Measurements from ENCODE around the gene SERPINI1.
"Not testable (repeated sequence)": the region's sequence is repeated elsewhere in the genome, so short reads cannot be mapped to it uniquely, and the experiment has no call there.

The SERPINI1 gene

GRCh38 chr3:167827588-167827987 lies 92.1 kb downstream of the SERPINI1 start:
- not testable (repeated sequence) for H3K27me3 ChIP-seq (ENCODE audit: control insufficient read depth, insufficient read depth, low read length); H3K27ac ChIP-seq (ENCODE audit: low read depth, low read length); H3K36me3 ChIP-seq (ENCODE audit: control insufficient read depth, insufficient read depth, low read length); H3K4me1 ChIP-seq (ENCODE audit: control insufficient read depth, insufficient read depth, low read length); H3K9ac ChIP-seq (ENCODE audit: low read length); H3K9me3 ChIP-seq (ENCODE audit: control insufficient read depth, insufficient read depth, low read depth, low read length); H3K4me3 ChIP-seq (ENCODE audit: low read depth, low read length)

GRCh38 chr3:167829071-167829470 lies 93.5 kb downstream of the SERPINI1 start:
- Histone ChIP-seq H3K4me1 (ENCODE audit: control insufficient read depth, insufficient read depth, low read length) (no peaks in the 10 kb centered on the region), H3K27ac (ENCODE audit: low read depth, low read length) (no peak overlapping the region), H3K27me3 (ENCODE audit: control insufficient read depth, insufficient read depth, low read length) (no peaks in the 10 kb centered on the region), H3K36me3 (ENCODE audit: control insufficient read depth, insufficient read depth, low read length) (no peaks in the 10 kb centered on the region), H3K9ac (ENCODE audit: low read length) (no peak overlapping the region), H3K9me3 (ENCODE audit: control insufficient read depth, insufficient read depth, low read depth, low read length) (no peaks in the 10 kb centered on the region), H3K4me3 (ENCODE audit: low read depth, low read length) (no peak overlapping the region)

- no peaks in the 10 kb centered on the region for H3K36me3 ChIP-seq (ENCODE audit: control insufficient read depth, insufficient read depth, low read length)
- no peaks in the 10 kb centered on the region for H3K27me3 ChIP-seq (ENCODE audit: control insufficient read depth, insufficient read depth, low read length)
- no peak overlapping the region for H3K9ac ChIP-seq (ENCODE audit: low read length)
- H3K4me1 ChIP-seq (ENCODE audit: control insufficient read depth, insufficient read depth, low read length), result no peaks in the 10 kb centered on the region
- H3K27ac ChIP-seq (ENCODE audit: low read depth, low read length), result no peak overlapping the region
- H3K9me3 ChIP-seq (ENCODE audit: control insufficient read depth, insufficient read depth, low read depth, low read length), result no peaks in the 10 kb centered on the region
- H3K4me3 ChIP-seq (ENCODE audit: low read depth, low read length), result no peak overlapping the region
These were observed 94.5 kb downstream of the SERPINI1 start for GRCh38 chr3:167830007-167830406.

- H3K27ac ChIP-seq (ENCODE audit: low read depth, low read length), result no peak overlapping the region
- H3K9ac ChIP-seq (ENCODE audit: low read length), result no peak overlapping the region
- H3K36me3 ChIP-seq (ENCODE audit: control insufficient read depth, insufficient read depth, low read length), result no peaks in the 10 kb centered on the region
- H3K4me3 ChIP-seq (ENCODE audit: low read depth, low read length), result no peak overlapping the region
- no peaks in the 10 kb centered on the region for H3K27me3 ChIP-seq (ENCODE audit: control insufficient read depth, insufficient read depth, low read length)
- no peaks in the 10 kb centered on the region for H3K9me3 ChIP-seq (ENCODE audit: control insufficient read depth, insufficient read depth, low read depth, low read length)
- no peaks in the 10 kb centered on the region for H3K4me1 ChIP-seq (ENCODE audit: control insufficient read depth, insufficient read depth, low read length)
These were observed 99.8 kb downstream of the SERPINI1 start for GRCh38 chr3:167835359-167835758.

- Histone ChIP-seq H3K27ac (ENCODE audit: low read depth, low read length) (no peak overlapping the region), H3K27me3 (ENCODE audit: control insufficient read depth, insufficient read depth, low read length) (no peaks in the 10 kb centered on the region), H3K4me3 (ENCODE audit: low read depth, low read length) (no peak overlapping the region), H3K9me3 (ENCODE audit: control insufficient read depth, insufficient read depth, low read depth, low read length) (no peaks in the 10 kb centered on the region), H3K4me1 (ENCODE audit: control insufficient read depth, insufficient read depth, low read length) (no peaks in the 10 kb centered on the region), H3K9ac (ENCODE audit: low read length) (no peak overlapping the region), H3K36me3 (ENCODE audit: control insufficient read depth, insufficient read depth, low read length) (no peaks in the 10 kb centered on the region)
These were observed 100.4 kb downstream of the SERPINI1 start for GRCh38 chr3:167835953-167836352.

- H3K27me3 ChIP-seq (ENCODE audit: control insufficient read depth, insufficient read depth, low read length), result no peaks in the 10 kb centered on the region
- no peak overlapping the region for H3K27ac ChIP-seq (ENCODE audit: low read depth, low read length)
- no peaks in the 10 kb centered on the region for H3K36me3 ChIP-seq (ENCODE audit: control insufficient read depth, insufficient read depth, low read length)
- no peaks in the 10 kb centered on the region for H3K9me3 ChIP-seq (ENCODE audit: control insufficient read depth, insufficient read depth, low read depth, low read length)
- H3K4me3 ChIP-seq (ENCODE audit: low read depth, low read length), result no peak overlapping the region
- H3K4me1 ChIP-seq (ENCODE audit: control insufficient read depth, insufficient read depth, low read length), result no peaks in the 10 kb centered on the region
- no peak overlapping the region for H3K9ac ChIP-seq (ENCODE audit: low read length)
These were observed 101.9 kb downstream of the SERPINI1 start for GRCh38 chr3:167837466-167837865.

GRCh38 chr3:167839460-167840134 lies 104.1 kb downstream of the SERPINI1 start:
- no peaks in the 10 kb centered on the region for H3K9me3 ChIP-seq (ENCODE audit: control insufficient read depth, insufficient read depth, low read depth, low read length)
- H3K4me1 ChIP-seq (ENCODE audit: control insufficient read depth, insufficient read depth, low read length), result no peaks in the 10 kb centered on the region
- H3K36me3 ChIP-seq (ENCODE audit: control insufficient read depth, insufficient read depth, low read length), result no peaks in the 10 kb centered on the region
- no peak overlapping the region for H3K4me3 ChIP-seq (ENCODE audit: low read depth, low read length)
- H3K27me3 ChIP-seq (ENCODE audit: control insufficient read depth, insufficient read depth, low read length), result no peaks in the 10 kb centered on the region
- no peak overlapping the region for H3K9ac ChIP-seq (ENCODE audit: low read length)
- H3K27ac ChIP-seq (ENCODE audit: low read depth, low read length), result no peak overlapping the region

GRCh38 chr3:167840247-167840646 lies 104.7 kb downstream of the SERPINI1 start:
- H3K36me3 ChIP-seq (ENCODE audit: control insufficient read depth, insufficient read depth, low read length), result no peaks in the 10 kb centered on the region
- H3K9me3 ChIP-seq (ENCODE audit: control insufficient read depth, insufficient read depth, low read depth, low read length), result no peaks in the 10 kb centered on the region
- H3K4me1 ChIP-seq (ENCODE audit: control insufficient read depth, insufficient read depth, low read length), result no peaks in the 10 kb centered on the region
- H3K9ac ChIP-seq (ENCODE audit: low read length), result no peak overlapping the region
- H3K27ac ChIP-seq (ENCODE audit: low read depth, low read length), result no peak overlapping the region
- H3K4me3 ChIP-seq (ENCODE audit: low read depth, low read length), result no peak overlapping the region
- H3K27me3 ChIP-seq (ENCODE audit: control insufficient read depth, insufficient read depth, low read length), result no peaks in the 10 kb centered on the region

- H3K4me1 ChIP-seq (ENCODE audit: control insufficient read depth, insufficient read depth, low read length), result no peaks in the 10 kb centered on the region
- no peak overlapping the region for H3K4me3 ChIP-seq (ENCODE audit: low read depth, low read length)
- H3K9ac ChIP-seq (ENCODE audit: low read length), result no peak overlapping the region
- no peaks in the 10 kb centered on the region for H3K36me3 ChIP-seq (ENCODE audit: control insufficient read depth, insufficient read depth, low read length)
- H3K9me3 ChIP-seq (ENCODE audit: control insufficient read depth, insufficient read depth, low read depth, low read length), result no peaks in the 10 kb centered on the region
- H3K27ac ChIP-seq (ENCODE audit: low read depth, low read length), result no peak overlapping the region
- no peaks in the 10 kb centered on the region for H3K27me3 ChIP-seq (ENCODE audit: control insufficient read depth, insufficient read depth, low read length)
These were observed 108.0 kb downstream of the SERPINI1 start for GRCh38 chr3:167843481-167843880.

GRCh38 chr3:167843886-167844285 lies 108.4 kb downstream of the SERPINI1 start:
- no peaks in the 10 kb centered on the region for H3K9me3 ChIP-seq (ENCODE audit: control insufficient read depth, insufficient read depth, low read depth, low read length)
- no peaks in the 10 kb centered on the region for H3K27me3 ChIP-seq (ENCODE audit: control insufficient read depth, insufficient read depth, low read length)
- H3K27ac ChIP-seq (ENCODE audit: low read depth, low read length), result no peak overlapping the region
- H3K4me1 ChIP-seq (ENCODE audit: control insufficient read depth, insufficient read depth, low read length), result no peaks in the 10 kb centered on the region
- no peak overlapping the region for H3K4me3 ChIP-seq (ENCODE audit: low read depth, low read length)
- H3K36me3 ChIP-seq (ENCODE audit: control insufficient read depth, insufficient read depth, low read length), result no peaks in the 10 kb centered on the region
- H3K9ac ChIP-seq (ENCODE audit: low read length), result no peak overlapping the region

- Histone ChIP-seq H3K9ac (ENCODE audit: low read length) (no peak overlapping the region), H3K36me3 (ENCODE audit: control insufficient read depth, insufficient read depth, low read length) (no peaks in the 10 kb centered on the region), H3K27ac (ENCODE audit: low read depth, low read length) (no peak overlapping the region), H3K4me1 (ENCODE audit: control insufficient read depth, insufficient read depth, low read length) (no peaks in the 10 kb centered on the region), H3K4me3 (ENCODE audit: low read depth, low read length) (no peak overlapping the region), H3K9me3 (ENCODE audit: control insufficient read depth, insufficient read depth, low read depth, low read length) (no peaks in the 10 kb centered on the region), H3K27me3 (ENCODE audit: control insufficient read depth, insufficient read depth, low read length) (no peaks in the 10 kb centered on the region)
These were observed 109.0 kb downstream of the SERPINI1 start for GRCh38 chr3:167844528-167844927.

- Histone ChIP-seq H3K27me3 (ENCODE audit: control insufficient read depth, insufficient read depth, low read length) (no peaks in the 10 kb centered on the region), H3K4me3 (ENCODE audit: low read depth, low read length) (no peak overlapping the region), H3K27ac (ENCODE audit: low read depth, low read length) (no peak overlapping the region), H3K9ac (ENCODE audit: low read length) (no peak overlapping the region), H3K36me3 (ENCODE audit: control insufficient read depth, insufficient read depth, low read length) (no peaks in the 10 kb centered on the region), H3K4me1 (ENCODE audit: control insufficient read depth, insufficient read depth, low read length) (0 out of 2 replicates have a peak, but pooled peaks cover 3% of the 10 kb centered on the region), H3K9me3 (ENCODE audit: control insufficient read depth, insufficient read depth, low read depth, low read length) (no peaks in the 10 kb centered on the region)
These were observed 115.7 kb downstream of the SERPINI1 start for GRCh38 chr3:167851171-167851570.

All from HUES6 (cell line).